ENCODE results near the gene PDZD4. TPM values are rescaled to one million over a fixed set of nuclear protein-coding genes. Genes with fewer than 3 reads are reported as not detected.

The PDZD4 gene
- total RNA-seq, 1 donor from 2014 or later = 9.9 TPM

DNA sequence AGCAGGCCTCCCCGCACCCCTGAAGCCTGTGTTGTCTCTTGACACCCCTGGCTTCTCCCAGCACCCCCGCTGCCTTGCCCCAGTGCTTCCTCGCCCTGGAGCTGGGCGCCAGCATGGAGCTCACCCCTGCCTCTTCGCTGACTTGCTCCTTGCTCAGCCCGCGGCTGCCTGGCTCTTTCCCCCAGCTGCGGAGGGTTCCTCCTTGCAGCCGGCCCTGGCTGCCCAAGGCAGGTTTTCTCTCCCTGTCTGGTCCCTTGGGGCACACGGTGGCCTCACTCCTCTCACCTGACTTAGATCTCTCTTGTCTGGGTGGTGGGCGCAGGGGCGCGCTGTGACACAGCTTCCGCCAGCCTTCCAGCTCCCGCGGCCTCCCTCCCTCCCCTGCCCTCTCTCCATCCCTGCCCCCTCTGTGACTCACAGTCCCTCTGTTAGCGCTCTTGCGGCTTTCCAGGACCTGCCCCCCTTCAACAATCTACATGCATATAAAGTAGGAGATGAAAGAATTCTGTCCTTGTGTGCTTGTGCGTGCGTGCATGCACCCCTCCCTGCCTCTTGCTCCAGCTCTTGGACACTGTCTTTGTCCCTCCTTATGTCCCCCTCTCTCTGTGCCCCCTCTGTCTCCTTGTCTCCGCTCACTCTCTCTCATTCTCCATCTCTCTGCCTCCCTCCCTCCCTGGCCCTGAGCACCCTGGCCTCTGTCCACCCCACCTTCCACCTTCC lies 64.1 kb downstream of the PDZD4 start:
- Histone ChIP-seq H3K36me3 (ENCODE audit: insufficient read depth, low read length) (no peaks in the 10 kb centered on the region), H3K9ac (ENCODE audit: low read length) (peak overlapping the region; percentile 76), H3K79me2 (ENCODE audit: insufficient read depth, low read length) (no peaks in the 10 kb centered on the region), H3K4me2 (ENCODE audit: low read length) (peak overlapping the region; percentile 87), H3K27ac (ENCODE audit: low read depth, low read length) (peak overlapping the region; percentile 68), H3K27me3 (ENCODE audit: insufficient read depth, low read length) (no peaks in the 10 kb centered on the region), H3K4me1 (ENCODE audit: insufficient read depth, low read length) (peaks cover 25% of the 10 kb centered on the region), H4K20me1 (ENCODE audit: insufficient read depth, low read length) (peaks cover 5% of the 10 kb centered on the region), H3K4me3 (ENCODE audit: insufficient read depth, low read depth, low read length) (peak overlapping the region; percentile 39), H2AFZ (ENCODE audit: low read depth, low read length) (peak overlapping the region; percentile 75), H3K9me3 (ENCODE audit: insufficient read depth, low read depth, low read length) (no peaks in the 10 kb centered on the region)
- Mint-ChIP-seq H3K4me1 (ENCODE audit: low read depth, unreplicated experiment) (no peaks in the 10 kb centered on the region), H3K4me3 (ENCODE audit: unreplicated experiment) (no peak overlapping the region), H3K27me3 (ENCODE audit: low read depth, unreplicated experiment) (peaks cover 2% of the 10 kb centered on the region), H3K36me3 (ENCODE audit: low read depth, unreplicated experiment) (no peaks in the 10 kb centered on the region), H3K27ac (ENCODE audit: unreplicated experiment) (no peak overlapping the region), H3K9me3 (ENCODE audit: unreplicated experiment) (no peaks in the 10 kb centered on the region)
- no peak for TF ChIP-seq EZH2 (IDR thresholded peaks at IDR 0.05; ENCODE audit: insufficient read depth, low read length)
- TF ChIP-seq, protein P1, sequence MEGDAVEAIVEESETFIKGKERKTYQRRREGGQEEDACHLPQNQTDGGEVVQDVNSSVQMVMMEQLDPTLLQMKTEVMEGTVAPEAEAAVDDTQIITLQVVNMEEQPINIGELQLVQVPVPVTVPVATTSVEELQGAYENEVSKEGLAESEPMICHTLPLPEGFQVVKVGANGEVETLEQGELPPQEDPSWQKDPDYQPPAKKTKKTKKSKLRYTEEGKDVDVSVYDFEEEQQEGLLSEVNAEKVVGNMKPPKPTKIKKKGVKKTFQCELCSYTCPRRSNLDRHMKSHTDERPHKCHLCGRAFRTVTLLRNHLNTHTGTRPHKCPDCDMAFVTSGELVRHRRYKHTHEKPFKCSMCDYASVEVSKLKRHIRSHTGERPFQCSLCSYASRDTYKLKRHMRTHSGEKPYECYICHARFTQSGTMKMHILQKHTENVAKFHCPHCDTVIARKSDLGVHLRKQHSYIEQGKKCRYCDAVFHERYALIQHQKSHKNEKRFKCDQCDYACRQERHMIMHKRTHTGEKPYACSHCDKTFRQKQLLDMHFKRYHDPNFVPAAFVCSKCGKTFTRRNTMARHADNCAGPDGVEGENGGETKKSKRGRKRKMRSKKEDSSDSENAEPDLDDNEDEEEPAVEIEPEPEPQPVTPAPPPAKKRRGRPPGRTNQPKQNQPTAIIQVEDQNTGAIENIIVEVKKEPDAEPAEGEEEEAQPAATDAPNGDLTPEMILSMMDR (IDR thresholded peaks at IDR 0.05; ENCODE audit: insufficient read depth, low read depth, low read length) = no peak
- DNase-seq (ENCODE audit: low read depth) (peak; percentile 61), FAIRE-seq (peak; percentile 5)

GRCh38 chrX:153765138-153766079 lies 64.9 kb downstream of the PDZD4 start:
- Histone ChIP-seq H3K36me3 (ENCODE audit: insufficient read depth, low read length) (no peaks in the 10 kb centered on the region), H3K9ac (ENCODE audit: low read length) (peak overlapping the region; percentile 76), H2AFZ (ENCODE audit: low read depth, low read length) (peak overlapping the region; percentile 75), H3K4me1 (ENCODE audit: insufficient read depth, low read length) (peaks cover 25% of the 10 kb centered on the region), H3K4me2 (ENCODE audit: low read length) (peak overlapping the region; percentile 87), H3K27me3 (ENCODE audit: insufficient read depth, low read length) (no peaks in the 10 kb centered on the region), H3K4me3 (ENCODE audit: insufficient read depth, low read depth, low read length) (peak overlapping the region; percentile 39), H3K27ac (ENCODE audit: low read depth, low read length) (peak overlapping the region; percentile 68), H3K9me3 (ENCODE audit: insufficient read depth, low read depth, low read length) (no peaks in the 10 kb centered on the region), H4K20me1 (ENCODE audit: insufficient read depth, low read length) (peaks cover 5% of the 10 kb centered on the region), H3K79me2 (ENCODE audit: insufficient read depth, low read length) (no peaks in the 10 kb centered on the region)
- TF ChIP-seq, protein P1 (IDR thresholded peaks at IDR 0.05; ENCODE audit: insufficient read depth, low read depth, low read length) = no peak
- no peak for TF ChIP-seq EZH2 (IDR thresholded peaks at IDR 0.05; ENCODE audit: insufficient read depth, low read length)
- DNase-seq (ENCODE audit: low read depth) (no peak), FAIRE-seq (no peak)
- Mint-ChIP-seq H3K9me3 (ENCODE audit: unreplicated experiment) (no peaks in the 10 kb centered on the region), H3K27me3 (ENCODE audit: low read depth, unreplicated experiment) (peaks cover 2% of the 10 kb centered on the region), H3K4me1 (ENCODE audit: low read depth, unreplicated experiment) (no peaks in the 10 kb centered on the region), H3K4me3 (ENCODE audit: unreplicated experiment) (no peak overlapping the region), H3K36me3 (ENCODE audit: low read depth, unreplicated experiment) (no peaks in the 10 kb centered on the region), H3K27ac (ENCODE audit: unreplicated experiment) (peak overlapping the region; percentile 41)
